ENCODE results near the gene LEMD2. TPM values are rescaled to one million over a fixed set of nuclear protein-coding genes. Genes with fewer than 3 reads are reported as not detected.

Gene LEMD2
- total RNA-seq, 4 donors from 2014 or later: 57.3 to 159 (median 112) TPM

DNA sequence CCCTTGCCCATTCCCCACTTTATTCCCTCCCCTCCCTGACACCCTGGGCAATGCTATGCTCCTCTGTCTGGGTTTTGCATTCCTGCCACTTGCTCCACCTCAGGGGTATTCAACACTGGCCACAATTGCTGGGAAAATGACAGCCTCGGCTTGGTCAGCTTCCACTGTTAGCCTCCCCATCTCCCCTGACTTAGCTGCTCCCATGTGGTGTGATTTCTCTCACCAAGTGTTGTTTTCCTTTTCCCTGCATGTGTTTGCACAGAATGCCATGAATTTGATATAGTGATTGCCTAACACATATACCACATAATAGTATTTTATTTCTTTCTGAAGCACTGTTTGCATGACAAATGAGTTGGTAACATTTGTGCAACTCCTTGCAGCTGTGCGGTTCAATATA is 1.4 kb upstream of the LEMD2 start:
- peaks cover 15 to 30% (median 23%) of the 10 kb centered on the region in 4 donors for H3K4me1 ChIP-seq
- WGBS, 2 donors (ENCODE audit: low coverage in 1 of 2): 78 to 100% methylated on average over 2 of the region's 2 CpGs
- in situ Hi-C loops (cut with MboI; ENCODE audit: low pct_ligation_motif_present in 1 of 4, low pct_unique_long_range_greater_than_20kb in 1 of 4, low sequenced_read_pairs in 3 of 4) (no loop called here), intact Hi-C loops (cut with DNase I; ENCODE audit: low total_unique reads) (no loop called here)
- TF ChIP-seq POLR2A (IDR thresholded peaks at IDR 0.05) (no peak), POLR2AphosphoS5 (IDR thresholded peaks at IDR 0.05) (no peak), EP300 (IDR thresholded peaks at IDR 0.05; ENCODE audit: low read depth) (no peak)
- TF ChIP-seq, protein P1, sequence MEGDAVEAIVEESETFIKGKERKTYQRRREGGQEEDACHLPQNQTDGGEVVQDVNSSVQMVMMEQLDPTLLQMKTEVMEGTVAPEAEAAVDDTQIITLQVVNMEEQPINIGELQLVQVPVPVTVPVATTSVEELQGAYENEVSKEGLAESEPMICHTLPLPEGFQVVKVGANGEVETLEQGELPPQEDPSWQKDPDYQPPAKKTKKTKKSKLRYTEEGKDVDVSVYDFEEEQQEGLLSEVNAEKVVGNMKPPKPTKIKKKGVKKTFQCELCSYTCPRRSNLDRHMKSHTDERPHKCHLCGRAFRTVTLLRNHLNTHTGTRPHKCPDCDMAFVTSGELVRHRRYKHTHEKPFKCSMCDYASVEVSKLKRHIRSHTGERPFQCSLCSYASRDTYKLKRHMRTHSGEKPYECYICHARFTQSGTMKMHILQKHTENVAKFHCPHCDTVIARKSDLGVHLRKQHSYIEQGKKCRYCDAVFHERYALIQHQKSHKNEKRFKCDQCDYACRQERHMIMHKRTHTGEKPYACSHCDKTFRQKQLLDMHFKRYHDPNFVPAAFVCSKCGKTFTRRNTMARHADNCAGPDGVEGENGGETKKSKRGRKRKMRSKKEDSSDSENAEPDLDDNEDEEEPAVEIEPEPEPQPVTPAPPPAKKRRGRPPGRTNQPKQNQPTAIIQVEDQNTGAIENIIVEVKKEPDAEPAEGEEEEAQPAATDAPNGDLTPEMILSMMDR (IDR thresholded peaks at IDR 0.05): no peak
- H3K4me3 ChIP-seq: no peak overlapping the region
- DNase-seq: no peak
- H3K27ac ChIP-seq: no peak overlapping the region
- no peaks in the 10 kb centered on the region for H3K36me3 ChIP-seq
- peaks cover 9% of the 10 kb centered on the region for H3K27me3 ChIP-seq
- no peaks in the 10 kb centered on the region for H3K9me3 ChIP-seq

GRCh38 chr6:33789550-33789895 is 593 bp upstream of the LEMD2 start:
- H3K4me1 ChIP-seq: peaks cover 19 to 35% (median 30%) of the 10 kb centered on the region in 4 donors
- TF ChIP-seq EP300 (IDR thresholded peaks at IDR 0.05; ENCODE audit: low read depth) (no peak), POLR2A (IDR thresholded peaks at IDR 0.05) (no peak), POLR2AphosphoS5 (IDR thresholded peaks at IDR 0.05) (no peak)
- TF ChIP-seq, protein P1 (IDR thresholded peaks at IDR 0.05): no peak

GRCh38 chr6:33787954-33788693 is 806 bp downstream of the LEMD2 start:
- H3K27ac ChIP-seq: peak overlapping the region; percentile 96 to 99 (median 98)
- peak overlapping the region; percentile 73 to 99 (median 88) for H3K4me3 ChIP-seq
- WGBS, 2 donors (ENCODE audit: low coverage in 1 of 2): 0% methylated on average over 1 to 21 of the region's 53 CpGs
- peaks cover 19 to 35% (median 30%) of the 10 kb centered on the region in 4 donors for H3K4me1 ChIP-seq
- H3K9me3 ChIP-seq: no peaks in the 10 kb centered on the region
- peaks cover 5% of the 10 kb centered on the region for H3K27me3 ChIP-seq
- H3K36me3 ChIP-seq: peaks cover 0 to 18% (median 2%) of the 10 kb centered on the region in 4 donors
- TF ChIP-seq EP300 (IDR thresholded peaks at IDR 0.05; ENCODE audit: low read depth): no peak
- peak; percentile 71 to 83 (median 77) for TF ChIP-seq POLR2AphosphoS5 (IDR thresholded peaks at IDR 0.05)
- TF ChIP-seq POLR2A (IDR thresholded peaks at IDR 0.05): peak; percentile 60
- in situ Hi-C loops (cut with MboI; ENCODE audit: low pct_ligation_motif_present in 1 of 4, low pct_unique_long_range_greater_than_20kb in 1 of 4, low sequenced_read_pairs in 3 of 4) (no loop called here), intact Hi-C loops (cut with DNase I; ENCODE audit: low total_unique reads) (loop anchor here (1.0 to 5.0 kb wide), 2 partner anchors 94 to 237 kb away; no protein-coding TSS in a partner anchor)
- DNase-seq: peak; percentile 77

More at GRCh38 chr6:33789550-33789895, 593 bp upstream of the LEMD2 start:
- intact Hi-C loops (cut with DNase I; ENCODE audit: low total_unique reads): loop anchor here (5.0 kb wide), 1 partner anchor 93 kb away; no protein-coding TSS in a partner anchor
- Histone ChIP-seq H3K27ac (peak overlapping the region in 3 of 4 donors; percentile 96 to 99 (median 98)), H3K4me3 (peak overlapping the region in 1 of 4 donors; percentile 73), H3K36me3 (peaks cover 0 to 4% (median 0%) of the 10 kb centered on the region in 4 donors), H3K27me3 (peaks cover 9% of the 10 kb centered on the region), H3K9me3 (no peaks in the 10 kb centered on the region)
- no peak for DNase-seq
- WGBS, 2 donors (ENCODE audit: low coverage in 1 of 2): 89% methylated on average over 11 of the region's 11 CpGs; no CpG with 5 or more reads in 1 of the 2 donors
- in situ Hi-C loops (cut with MboI; ENCODE audit: low pct_ligation_motif_present in 1 of 4, low pct_unique_long_range_greater_than_20kb in 1 of 4, low sequenced_read_pairs in 3 of 4): no loop called here

DNA sequence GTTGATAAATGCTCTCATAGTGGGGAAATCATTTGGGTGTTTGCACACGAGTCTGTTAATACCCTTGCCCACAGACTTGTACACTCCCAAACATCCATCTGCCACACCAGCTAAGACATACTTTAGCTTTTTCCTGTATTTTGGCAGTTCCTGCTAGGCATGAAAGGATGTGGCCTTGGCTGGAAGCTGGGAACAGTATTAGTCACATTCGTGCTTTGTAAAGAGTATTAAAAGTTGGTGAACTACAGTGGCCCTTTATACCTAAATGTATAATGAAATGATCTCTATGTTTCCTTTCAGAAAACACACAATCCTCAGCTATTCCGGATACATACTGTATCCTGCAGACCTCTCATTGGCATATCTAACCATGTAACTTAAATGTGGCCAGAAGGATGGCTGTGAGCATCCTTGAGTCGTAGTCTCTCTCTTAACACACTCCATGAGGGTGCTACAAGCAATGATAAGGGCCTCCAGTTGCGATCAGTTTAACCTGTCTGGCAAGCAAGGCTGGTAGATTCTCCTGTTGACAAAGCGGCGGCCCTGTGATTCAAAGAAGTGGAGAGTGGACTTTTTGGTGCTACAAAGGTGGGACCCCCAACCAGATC is 1.5 kb downstream of the LEMD2 start:
- DNase-seq: no peak
- in situ Hi-C loops (cut with MboI; ENCODE audit: low pct_ligation_motif_present in 1 of 4, low pct_unique_long_range_greater_than_20kb in 1 of 4, low sequenced_read_pairs in 3 of 4): no loop called here
- peaks cover 19 to 35% (median 30%) of the 10 kb centered on the region in 4 donors for H3K4me1 ChIP-seq
- peak overlapping the region; percentile 73 to 99 (median 88) for H3K4me3 ChIP-seq
- WGBS, 2 donors (ENCODE audit: low coverage in 1 of 2): 36 to 43% methylated on average over 5 to 7 of the region's 7 CpGs
- intact Hi-C loops (cut with DNase I; ENCODE audit: low total_unique reads): loop anchor here (1.0 to 5.0 kb wide), 2 partner anchors 95 to 238 kb away; no protein-coding TSS in a partner anchor
- no peak for TF ChIP-seq EP300 (IDR thresholded peaks at IDR 0.05; ENCODE audit: low read depth)
- TF ChIP-seq POLR2AphosphoS5 (IDR thresholded peaks at IDR 0.05): no peak
- TF ChIP-seq, protein P1 (IDR thresholded peaks at IDR 0.05): no peak
- TF ChIP-seq POLR2A (IDR thresholded peaks at IDR 0.05): no peak
- H3K36me3 ChIP-seq: peaks cover 0 to 23% (median 2%) of the 10 kb centered on the region in 4 donors
- H3K9me3 ChIP-seq: no peaks in the 10 kb centered on the region
- H3K27me3 ChIP-seq: no peaks in the 10 kb centered on the region
- peak overlapping the region; percentile 96 to 99 (median 98) for H3K27ac ChIP-seq
